Measurements from ENCODE around the gene ACSM6. TPM values are rescaled to one million over a fixed set of nuclear protein-coding genes. Genes with fewer than 3 reads are reported as not detected.

The ACSM6 gene
- total RNA-seq, 1 donor from 2014 or later = not detected

DNA sequence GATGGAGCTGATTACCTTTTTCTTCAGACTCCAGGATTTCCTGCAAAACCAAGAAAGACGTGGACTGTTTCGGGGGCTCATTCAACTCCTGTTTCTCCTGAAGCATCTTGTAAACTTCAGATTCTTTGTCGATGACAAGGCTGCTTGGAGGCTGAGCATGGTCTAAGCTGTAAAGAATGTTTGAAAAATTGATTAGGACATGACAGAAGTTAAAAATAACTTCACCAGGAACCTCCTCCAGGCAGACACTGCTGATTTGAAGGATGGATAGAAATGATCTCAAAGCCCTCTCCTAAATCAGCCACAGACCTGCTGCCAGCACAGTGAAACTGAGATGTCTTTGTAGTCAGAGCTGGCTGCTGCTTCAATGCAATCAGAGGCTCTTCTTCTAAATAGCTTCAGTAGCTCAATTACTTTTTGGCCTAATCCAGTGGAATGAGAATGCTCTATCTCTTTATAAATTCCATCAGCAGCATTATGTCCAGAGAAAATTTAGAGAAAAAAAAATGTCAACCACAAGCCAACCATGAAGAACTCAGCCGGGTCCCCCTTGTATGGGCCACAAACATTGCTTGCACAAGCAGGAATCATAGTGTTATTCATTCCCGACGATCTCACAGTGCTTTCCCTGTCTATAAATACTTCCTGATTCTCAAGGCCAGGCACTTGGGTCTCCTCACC is 53.3 kb downstream of the ACSM6 start:
- peaks cover 10% of the 10 kb centered on the region for H3K4me1 Mint-ChIP-seq
- H3K27me3 Mint-ChIP-seq (ENCODE audit: low read depth) = no peaks in the 10 kb centered on the region
- H3K4me3 Mint-ChIP-seq = no peak overlapping the region
- no peaks in the 10 kb centered on the region for H3K36me3 Mint-ChIP-seq (ENCODE audit: low read depth)
- H3K9me3 Mint-ChIP-seq = no peaks in the 10 kb centered on the region
- DNase-seq (ENCODE audit: low read depth, low spot score) = no peak
- H3K27ac Mint-ChIP-seq (ENCODE audit: unreplicated experiment) = no peak overlapping the region
- TF ChIP-seq, protein P1, sequence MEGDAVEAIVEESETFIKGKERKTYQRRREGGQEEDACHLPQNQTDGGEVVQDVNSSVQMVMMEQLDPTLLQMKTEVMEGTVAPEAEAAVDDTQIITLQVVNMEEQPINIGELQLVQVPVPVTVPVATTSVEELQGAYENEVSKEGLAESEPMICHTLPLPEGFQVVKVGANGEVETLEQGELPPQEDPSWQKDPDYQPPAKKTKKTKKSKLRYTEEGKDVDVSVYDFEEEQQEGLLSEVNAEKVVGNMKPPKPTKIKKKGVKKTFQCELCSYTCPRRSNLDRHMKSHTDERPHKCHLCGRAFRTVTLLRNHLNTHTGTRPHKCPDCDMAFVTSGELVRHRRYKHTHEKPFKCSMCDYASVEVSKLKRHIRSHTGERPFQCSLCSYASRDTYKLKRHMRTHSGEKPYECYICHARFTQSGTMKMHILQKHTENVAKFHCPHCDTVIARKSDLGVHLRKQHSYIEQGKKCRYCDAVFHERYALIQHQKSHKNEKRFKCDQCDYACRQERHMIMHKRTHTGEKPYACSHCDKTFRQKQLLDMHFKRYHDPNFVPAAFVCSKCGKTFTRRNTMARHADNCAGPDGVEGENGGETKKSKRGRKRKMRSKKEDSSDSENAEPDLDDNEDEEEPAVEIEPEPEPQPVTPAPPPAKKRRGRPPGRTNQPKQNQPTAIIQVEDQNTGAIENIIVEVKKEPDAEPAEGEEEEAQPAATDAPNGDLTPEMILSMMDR (conservative IDR thresholded peaks at IDR 0.05) = no peak

DNA sequence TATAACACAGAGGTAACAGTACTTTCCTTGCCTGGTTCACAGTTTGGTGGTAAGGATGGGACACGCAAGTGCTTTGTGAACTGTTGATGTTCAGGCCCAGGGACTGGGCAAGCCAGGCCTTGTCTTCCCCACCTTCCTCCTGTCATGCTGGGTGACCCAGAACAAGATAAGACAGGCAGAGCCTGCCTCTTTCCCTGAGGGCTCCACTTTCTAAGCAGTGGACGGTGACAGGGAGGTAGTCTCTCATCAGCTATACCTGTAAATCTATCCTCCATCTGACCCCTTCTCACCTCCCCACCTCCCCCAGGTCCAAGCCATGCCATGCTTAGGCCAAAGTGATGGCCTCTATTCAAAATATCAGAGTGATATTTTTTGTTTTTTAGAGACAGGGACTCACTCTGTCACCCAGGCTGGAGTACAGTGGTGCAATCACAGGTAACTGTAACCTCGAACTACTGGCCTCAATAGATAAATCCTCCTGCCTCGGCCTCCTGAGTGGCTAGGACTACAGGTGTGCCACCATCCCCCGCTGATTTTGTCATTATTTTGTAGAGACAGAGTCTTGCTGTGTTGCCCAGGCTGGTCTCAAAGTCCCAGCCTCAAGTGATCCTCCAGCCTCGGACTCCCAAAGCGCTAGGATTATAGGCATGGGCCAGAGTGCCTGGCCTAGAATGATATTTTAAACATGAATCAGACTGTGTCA is 54.0 kb downstream of the ACSM6 start:
- Mint-ChIP-seq H3K4me3 (no peak overlapping the region), H3K4me1 (peaks cover 10% of the 10 kb centered on the region), H3K36me3 (ENCODE audit: low read depth) (no peaks in the 10 kb centered on the region), H3K27ac (ENCODE audit: unreplicated experiment) (no peak overlapping the region), H3K27me3 (ENCODE audit: low read depth) (no peaks in the 10 kb centered on the region), H3K9me3 (no peaks in the 10 kb centered on the region)
- no peak for DNase-seq (ENCODE audit: low read depth, low spot score)
- TF ChIP-seq, protein P1 (conservative IDR thresholded peaks at IDR 0.05) = no peak

DNA sequence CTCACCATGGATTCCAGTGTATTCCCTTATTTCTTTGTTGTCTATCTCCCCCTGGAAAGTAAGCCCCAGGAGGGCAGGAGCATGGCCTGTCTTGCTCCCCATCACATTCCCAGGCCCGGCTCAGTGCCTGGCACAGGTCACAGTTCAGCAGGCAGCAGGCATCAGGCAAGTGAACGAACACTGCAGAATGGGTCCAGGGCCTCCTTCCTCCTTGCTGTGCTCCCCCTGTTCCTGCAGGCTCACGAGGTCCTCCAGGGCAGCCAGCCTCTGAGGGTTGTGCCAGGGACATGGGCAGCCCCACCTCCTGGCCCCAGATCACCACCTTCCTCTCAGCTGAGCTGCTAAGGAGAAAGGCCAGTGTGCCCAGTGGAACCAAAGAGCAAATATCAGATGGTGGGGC is 55.0 kb downstream of the ACSM6 start:
- Mint-ChIP-seq H3K4me3 (no peak overlapping the region), H3K4me1 (peaks cover 10% of the 10 kb centered on the region), H3K27ac (ENCODE audit: unreplicated experiment) (no peak overlapping the region), H3K36me3 (ENCODE audit: low read depth) (no peaks in the 10 kb centered on the region), H3K27me3 (ENCODE audit: low read depth) (no peaks in the 10 kb centered on the region), H3K9me3 (no peaks in the 10 kb centered on the region)
- TF ChIP-seq, protein P1 (conservative IDR thresholded peaks at IDR 0.05) = no peak
- no peak for DNase-seq (ENCODE audit: low read depth, low spot score)

DNA sequence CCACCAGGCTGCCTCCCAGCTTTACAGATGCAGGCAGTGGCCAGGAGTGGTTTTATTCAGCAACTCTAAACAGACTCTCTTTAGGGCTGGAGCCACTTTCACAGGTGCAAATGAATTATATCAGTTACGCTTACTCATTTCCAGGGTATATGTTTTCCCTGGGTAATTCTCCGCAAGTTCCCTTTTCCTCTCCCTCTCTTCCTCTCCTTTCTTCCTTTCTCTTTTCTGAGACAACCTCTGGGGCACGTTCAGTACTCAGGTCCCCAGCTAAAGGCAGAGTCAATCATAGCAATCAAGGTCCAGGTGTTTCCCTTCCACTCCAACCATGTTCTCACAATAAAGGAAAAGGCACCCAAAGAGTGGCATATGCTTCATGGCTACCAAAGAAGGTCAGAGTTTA is 55.4 kb downstream of the ACSM6 start:
- DNase-seq (ENCODE audit: low read depth, low spot score) = no peak
- Mint-ChIP-seq H3K4me1 (peaks cover 10% of the 10 kb centered on the region), H3K9me3 (no peaks in the 10 kb centered on the region), H3K36me3 (ENCODE audit: low read depth) (no peaks in the 10 kb centered on the region), H3K27me3 (ENCODE audit: low read depth) (no peaks in the 10 kb centered on the region), H3K4me3 (no peak overlapping the region), H3K27ac (ENCODE audit: unreplicated experiment) (no peak overlapping the region)
- TF ChIP-seq, protein P1 (conservative IDR thresholded peaks at IDR 0.05) = no peak

DNA sequence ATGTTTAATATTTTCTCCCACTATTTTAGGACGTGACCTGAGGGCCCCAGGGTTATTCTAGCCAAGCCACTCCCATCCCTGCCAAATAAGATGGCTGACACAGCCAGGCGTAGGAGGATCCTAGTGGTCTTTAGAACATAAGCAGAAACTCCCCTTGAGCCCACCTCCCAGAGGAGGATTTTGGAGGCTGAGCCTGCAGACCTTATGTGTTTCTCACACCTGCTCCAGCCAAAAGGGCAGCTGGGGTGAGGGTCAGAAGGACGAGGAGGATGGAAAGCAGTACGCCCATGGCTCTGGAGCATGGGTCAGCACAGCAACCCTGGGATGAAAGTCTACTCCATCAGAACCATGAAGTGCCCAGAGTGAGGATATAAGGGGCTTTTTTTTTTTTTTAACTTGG is 56.8 kb downstream of the ACSM6 start:
- Mint-ChIP-seq H3K9me3 (peaks cover 2% of the 10 kb centered on the region), H3K4me1 (peaks cover 10% of the 10 kb centered on the region), H3K27ac (ENCODE audit: unreplicated experiment) (no peak overlapping the region), H3K4me3 (no peak overlapping the region), H3K36me3 (ENCODE audit: low read depth) (peaks cover 9% of the 10 kb centered on the region), H3K27me3 (ENCODE audit: low read depth) (no peaks in the 10 kb centered on the region)
- no peak for DNase-seq (ENCODE audit: low read depth, low spot score)
- TF ChIP-seq, protein P1 (conservative IDR thresholded peaks at IDR 0.05) = no peak
